OCI-LY3 (cell line): ENCODE results near the gene CAT.

ENCODE experiments used
- EZH2phosphoT487 ChIP-seq: fragments of 200-600 bp; shearing (Covaris generic); IDR thresholded peaks from 2 replicates; pipeline ENCODE4 v1.6.1; 2018; ENCODE audit warnings: antibody characterized with exemption, mixed run types, low read depth
- TF ChIP-seq, protein P1 (sequence below): fragments of 200-600, 300-600 bp; sonication (generic); IDR thresholded peaks from 2 replicates; pipeline ENCODE4 v1.5.1; 2014; ENCODE audit warnings: antibody characterized with exemption, low read length, low read depth

DNA sequence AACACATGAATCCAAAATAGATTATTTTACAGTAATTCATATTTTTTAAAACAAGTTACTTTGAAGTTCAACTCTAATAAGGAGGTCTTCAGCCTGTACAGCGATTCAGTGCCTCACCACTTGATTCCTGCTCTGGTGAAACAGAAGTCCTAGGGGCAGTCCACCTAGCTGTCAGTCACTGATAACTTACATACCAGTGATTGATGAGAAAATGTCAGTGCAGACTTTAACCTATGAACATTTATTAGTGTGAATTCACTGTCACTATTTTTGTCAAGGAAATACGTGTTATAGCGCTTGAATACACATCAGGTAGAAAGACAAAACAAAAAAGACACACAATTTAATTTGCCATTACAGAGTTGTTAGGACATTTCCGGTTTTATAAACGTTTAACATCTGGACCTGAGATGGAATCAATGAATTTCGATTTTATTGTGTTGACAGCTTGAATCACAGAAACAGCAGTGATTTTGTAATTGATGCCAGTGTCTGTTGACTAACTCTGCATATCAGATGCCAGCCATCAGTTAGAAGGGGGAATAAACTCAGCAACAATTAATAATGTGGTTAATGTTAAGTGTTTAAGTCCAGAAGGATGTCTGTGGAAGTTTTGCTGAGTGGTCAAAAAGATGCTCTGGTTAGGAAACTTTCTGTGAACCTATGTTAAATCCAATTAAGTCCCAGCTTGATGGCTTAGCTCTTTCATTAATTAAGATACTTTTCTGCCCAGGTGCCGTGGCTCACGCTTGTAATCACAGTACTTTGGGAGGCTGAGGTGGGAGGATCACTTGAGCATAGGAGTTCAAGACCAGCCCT, 40.3 kb downstream of the CAT start:
- TF ChIP-seq EZH2phosphoT487: no peak
- TF ChIP-seq, protein P1, sequence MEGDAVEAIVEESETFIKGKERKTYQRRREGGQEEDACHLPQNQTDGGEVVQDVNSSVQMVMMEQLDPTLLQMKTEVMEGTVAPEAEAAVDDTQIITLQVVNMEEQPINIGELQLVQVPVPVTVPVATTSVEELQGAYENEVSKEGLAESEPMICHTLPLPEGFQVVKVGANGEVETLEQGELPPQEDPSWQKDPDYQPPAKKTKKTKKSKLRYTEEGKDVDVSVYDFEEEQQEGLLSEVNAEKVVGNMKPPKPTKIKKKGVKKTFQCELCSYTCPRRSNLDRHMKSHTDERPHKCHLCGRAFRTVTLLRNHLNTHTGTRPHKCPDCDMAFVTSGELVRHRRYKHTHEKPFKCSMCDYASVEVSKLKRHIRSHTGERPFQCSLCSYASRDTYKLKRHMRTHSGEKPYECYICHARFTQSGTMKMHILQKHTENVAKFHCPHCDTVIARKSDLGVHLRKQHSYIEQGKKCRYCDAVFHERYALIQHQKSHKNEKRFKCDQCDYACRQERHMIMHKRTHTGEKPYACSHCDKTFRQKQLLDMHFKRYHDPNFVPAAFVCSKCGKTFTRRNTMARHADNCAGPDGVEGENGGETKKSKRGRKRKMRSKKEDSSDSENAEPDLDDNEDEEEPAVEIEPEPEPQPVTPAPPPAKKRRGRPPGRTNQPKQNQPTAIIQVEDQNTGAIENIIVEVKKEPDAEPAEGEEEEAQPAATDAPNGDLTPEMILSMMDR: no peak
